ENCODE results near the gene CMTM8. TPM values are rescaled to one million over a fixed set of nuclear protein-coding genes. Genes with fewer than 3 reads are reported as not detected.
A peak's percentile ranks its signal among the peaks of the same experiment; 100 is the strongest.

The CMTM8 gene
- total and polyA plus RNA-seq, 2 of the 8 experiments (the other 6 are each of a cell fraction or from before 2014, with no cell fraction given), result 10.5 to 22.4 TPM

DNA sequence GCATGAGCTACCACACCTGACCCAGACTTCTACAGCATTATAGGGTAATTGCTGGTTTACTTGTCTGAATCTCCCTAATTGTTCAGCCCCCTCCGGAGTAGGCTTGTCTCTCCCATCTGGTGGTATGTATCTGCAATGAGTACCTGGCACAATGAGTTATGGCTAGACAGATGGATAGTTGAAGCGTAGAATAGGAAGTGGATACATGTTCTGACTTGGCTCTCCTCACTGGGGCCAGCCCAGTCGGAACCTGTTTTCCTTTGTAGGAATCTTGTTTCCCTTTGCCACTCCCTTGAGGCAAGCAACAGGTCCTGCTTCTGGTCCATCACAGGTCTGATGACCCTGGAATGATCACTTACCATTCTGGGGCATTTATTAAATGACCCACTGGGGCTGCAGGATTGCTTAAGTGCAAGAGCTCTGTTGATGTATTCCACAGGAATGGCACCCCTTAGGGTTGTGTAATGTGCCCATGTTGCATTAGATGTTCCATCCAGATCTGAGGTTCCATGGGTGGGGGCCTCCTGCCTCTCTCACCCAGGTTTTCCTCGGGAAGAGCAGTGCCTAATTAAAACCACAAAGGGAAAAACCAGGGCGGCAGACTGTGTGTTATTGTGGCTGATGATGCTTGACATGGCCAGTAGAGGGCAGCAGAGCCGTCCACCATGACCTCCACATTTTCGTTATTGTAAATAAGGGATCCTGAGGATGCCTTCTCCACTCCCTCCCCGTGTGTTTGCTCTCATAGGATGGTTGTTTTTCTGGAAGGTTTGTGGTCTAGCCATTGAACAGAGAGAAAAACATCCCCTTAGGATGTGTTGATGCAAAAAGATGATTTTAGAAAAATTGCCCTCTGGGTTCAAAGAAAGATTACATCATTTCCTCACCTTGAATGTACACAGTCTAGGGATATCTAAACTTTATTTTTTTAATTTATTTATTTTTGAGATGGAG, 58.0 kb downstream of the CMTM8 start (continued):
- TF ChIP-seq CTCF (IDR thresholded peaks at IDR 0.05; ENCODE audit: control extremely low read depth in 1 of 3, insufficient read depth in 1 of 3, low read depth in 1 of 3, low read length in 3 of 3) (peak; percentile 87 to 95 (median 88)), GABPA (IDR thresholded peaks at IDR 0.05; ENCODE audit: borderline replicate concordance, insufficient read depth, low read length) (no peak), KDM1A (IDR thresholded peaks at IDR 0.05; ENCODE audit: borderline replicate concordance, low read length) (no peak), SAP30 (IDR thresholded peaks at IDR 0.05; ENCODE audit: insufficient read depth, insufficient replicate concordance, low read length) (no peak), RAD21 (IDR thresholded peaks at IDR 0.05 in 1 of 2, conservative IDR thresholded peaks at IDR 0.05 in 1 of 2; ENCODE audit: low read depth in 2 of 2, low read length in 2 of 2) (peak; percentile 87 to 89), E2F6 (IDR thresholded peaks at IDR 0.05) (no peak), KDM4A (IDR thresholded peaks at IDR 0.05; ENCODE audit: low read depth, low read length, severe bottlenecking) (no peak), POLR2AphosphoS5 (IDR thresholded peaks at IDR 0.05; ENCODE audit: low read depth, low read length) (no peak), CHD2 (IDR thresholded peaks at IDR 0.05; ENCODE audit: low read length) (no peak)
